Ovary (tissue), 3 donors: ENCODE results near the gene EXOC6B.

Experiments used
- EP300 ChIP-seq: sonication (generic); formaldehyde crosslinking; IDR thresholded peaks from one replicate; pipeline ENCODE4 v1.6.1; 2017; ENCODE audit warnings: antibody characterized with exemption
- TF ChIP-seq, protein P1 (sequence below), 3 donors: fragments of 450-650 bp in 2 of 3; fragments of 200-600 bp in 1 of 3; IDR thresholded peaks; one replicate each; pipeline versions ENCODE4 v1.5.1 to v1.8.0; 2016 to 2022; ENCODE audit warnings: antibody characterized with exemption in 3 of 3, mild to moderate bottlenecking in 1 of 3
- donor health status: DM: no; HTN: no; CAD: no.

DNA sequence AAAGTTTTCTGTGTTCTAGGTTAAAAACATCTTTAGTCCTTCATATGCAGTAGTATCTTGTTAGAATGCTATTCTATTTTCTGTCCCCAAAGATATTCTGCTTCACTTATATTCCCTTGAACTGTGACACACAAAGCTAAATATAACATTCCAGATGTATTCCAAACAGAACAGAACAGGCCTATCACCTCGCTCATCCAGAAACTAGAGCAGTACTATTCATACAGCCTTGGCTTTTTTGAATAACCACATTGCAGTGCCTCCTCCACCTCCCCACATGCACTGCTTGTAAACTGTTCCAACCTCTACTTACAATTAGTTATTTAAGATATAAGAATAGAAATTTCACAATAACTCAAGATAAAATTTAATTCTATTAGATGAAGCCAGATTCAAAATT, 196.8 kb downstream of the EXOC6B start:
- TF ChIP-seq, protein P1, sequence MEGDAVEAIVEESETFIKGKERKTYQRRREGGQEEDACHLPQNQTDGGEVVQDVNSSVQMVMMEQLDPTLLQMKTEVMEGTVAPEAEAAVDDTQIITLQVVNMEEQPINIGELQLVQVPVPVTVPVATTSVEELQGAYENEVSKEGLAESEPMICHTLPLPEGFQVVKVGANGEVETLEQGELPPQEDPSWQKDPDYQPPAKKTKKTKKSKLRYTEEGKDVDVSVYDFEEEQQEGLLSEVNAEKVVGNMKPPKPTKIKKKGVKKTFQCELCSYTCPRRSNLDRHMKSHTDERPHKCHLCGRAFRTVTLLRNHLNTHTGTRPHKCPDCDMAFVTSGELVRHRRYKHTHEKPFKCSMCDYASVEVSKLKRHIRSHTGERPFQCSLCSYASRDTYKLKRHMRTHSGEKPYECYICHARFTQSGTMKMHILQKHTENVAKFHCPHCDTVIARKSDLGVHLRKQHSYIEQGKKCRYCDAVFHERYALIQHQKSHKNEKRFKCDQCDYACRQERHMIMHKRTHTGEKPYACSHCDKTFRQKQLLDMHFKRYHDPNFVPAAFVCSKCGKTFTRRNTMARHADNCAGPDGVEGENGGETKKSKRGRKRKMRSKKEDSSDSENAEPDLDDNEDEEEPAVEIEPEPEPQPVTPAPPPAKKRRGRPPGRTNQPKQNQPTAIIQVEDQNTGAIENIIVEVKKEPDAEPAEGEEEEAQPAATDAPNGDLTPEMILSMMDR (IDR thresholded peaks at IDR 0.05), result no peak
- TF ChIP-seq EP300, result no peak
